ENCODE results near the gene POLR2F.

The POLR2F gene

DNA sequence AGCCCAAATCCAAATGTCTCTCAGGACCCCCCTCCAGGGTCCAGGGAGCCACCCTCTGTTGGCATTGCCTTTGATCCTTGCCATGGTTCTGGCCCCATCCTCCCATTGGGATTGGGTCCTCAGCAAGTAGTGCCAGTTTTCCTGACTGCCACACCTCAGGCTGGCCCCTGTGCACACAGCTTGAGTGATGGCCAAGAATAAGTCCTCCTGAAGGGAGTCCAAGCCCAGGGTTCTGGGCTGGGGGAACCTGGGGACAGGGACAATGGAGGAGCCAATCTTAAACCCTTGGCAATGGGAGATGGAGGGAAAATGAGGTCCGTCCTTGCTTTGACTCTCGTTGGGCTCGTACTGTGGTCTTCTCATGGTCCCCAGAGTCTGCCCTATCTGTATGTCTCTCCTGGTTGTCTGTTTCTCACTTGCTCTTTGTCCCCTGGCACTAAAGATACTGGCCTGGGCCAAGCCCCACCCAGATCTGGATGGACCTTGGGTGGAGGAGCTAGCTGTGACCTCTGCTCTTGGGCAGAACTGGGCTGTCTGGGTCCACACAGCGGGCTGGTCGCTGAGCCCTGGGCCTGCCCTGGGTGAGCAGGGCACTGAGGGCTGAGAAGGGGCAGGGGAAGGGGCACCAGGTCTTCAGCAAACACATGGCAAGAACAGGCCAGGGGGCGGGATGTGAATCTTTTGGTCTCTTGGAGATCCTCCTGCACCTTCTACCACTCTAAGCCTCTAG is 27.9 kb downstream of the POLR2F start:
- no peak overlapping the region for H3K4me3 ChIP-seq (ENCODE audit: low read depth, low read length)

DNA sequence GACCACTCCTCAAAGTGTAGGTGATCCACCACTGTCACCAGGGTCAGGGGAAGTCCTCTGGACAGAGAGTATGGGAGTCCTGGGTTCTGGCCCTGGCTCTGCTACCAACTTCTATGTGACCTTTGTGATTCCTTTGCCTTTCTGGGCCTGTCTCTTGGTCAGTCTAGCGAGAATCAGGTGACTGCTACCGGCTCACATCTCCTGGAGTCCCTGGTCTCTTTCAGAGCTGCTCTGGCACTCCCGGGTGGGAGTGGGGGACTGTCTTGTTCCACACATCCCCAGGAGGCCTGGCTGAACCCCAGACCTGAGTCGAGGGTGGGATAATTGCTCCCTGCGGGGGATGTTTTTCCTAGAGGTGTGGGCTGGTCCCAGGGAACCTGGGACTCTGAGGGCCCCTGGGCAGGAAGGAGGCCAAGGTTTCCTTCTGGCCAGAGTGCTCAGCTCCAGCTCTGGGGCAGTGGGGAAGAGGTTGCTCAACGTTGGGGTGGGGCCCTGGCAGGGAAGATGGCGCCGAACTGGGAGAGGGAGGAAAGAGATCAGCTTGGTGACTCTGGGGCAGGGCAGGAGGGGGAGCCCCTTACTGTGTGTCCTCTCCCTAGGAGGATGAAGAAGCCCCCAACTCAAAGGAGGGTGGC is 28.8 kb downstream of the POLR2F start:
- no peak overlapping the region for H3K4me3 ChIP-seq (ENCODE audit: low read depth, low read length)

DNA sequence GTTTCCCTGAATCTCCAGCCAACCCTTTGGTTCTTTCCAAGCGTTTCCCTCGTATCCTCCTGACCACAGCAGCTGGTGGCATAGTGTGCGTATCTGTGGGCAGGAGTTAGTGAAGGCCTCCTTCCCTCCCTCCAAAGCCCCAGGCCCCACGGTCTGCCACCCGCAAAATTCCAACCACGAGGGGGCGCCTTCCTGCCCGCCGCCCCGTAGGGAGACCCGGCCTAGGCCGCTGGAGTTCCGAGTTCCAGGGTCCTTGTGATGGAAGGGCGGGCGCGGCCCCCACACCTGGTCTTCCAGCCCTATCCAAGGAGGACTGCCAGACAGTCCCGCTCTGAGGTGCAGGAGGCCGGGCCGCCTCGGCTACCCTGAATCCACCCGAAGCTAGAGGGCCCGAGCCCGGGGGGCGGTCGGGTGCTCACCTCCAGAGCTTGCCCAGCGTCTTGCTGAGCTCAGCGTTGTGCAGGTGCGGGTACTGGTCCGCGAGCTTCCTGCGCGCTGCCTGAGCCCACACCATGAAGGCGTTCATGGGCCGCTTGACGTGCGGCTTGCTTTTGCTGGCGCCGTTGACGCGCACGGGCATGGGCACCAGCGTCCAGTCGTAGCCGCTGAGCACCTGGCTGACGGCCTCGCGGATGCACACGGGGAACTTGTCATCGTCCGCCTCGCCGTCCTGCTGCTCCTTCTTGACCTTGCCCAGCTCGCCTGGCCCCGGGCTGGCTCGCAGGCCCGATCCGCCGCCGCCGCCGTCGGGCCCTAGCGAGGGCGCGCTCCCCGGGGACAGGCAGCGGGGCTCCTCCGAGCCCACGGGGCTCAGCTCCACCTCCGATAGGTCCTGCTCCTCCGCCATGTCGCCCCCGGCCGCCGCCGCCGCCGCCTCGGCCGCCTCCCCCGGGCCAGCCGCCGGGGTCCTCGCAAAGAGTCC is 29.7 kb downstream of the POLR2F start:
- H3K4me3 ChIP-seq (ENCODE audit: low read depth, low read length): no peak overlapping the region

DNA sequence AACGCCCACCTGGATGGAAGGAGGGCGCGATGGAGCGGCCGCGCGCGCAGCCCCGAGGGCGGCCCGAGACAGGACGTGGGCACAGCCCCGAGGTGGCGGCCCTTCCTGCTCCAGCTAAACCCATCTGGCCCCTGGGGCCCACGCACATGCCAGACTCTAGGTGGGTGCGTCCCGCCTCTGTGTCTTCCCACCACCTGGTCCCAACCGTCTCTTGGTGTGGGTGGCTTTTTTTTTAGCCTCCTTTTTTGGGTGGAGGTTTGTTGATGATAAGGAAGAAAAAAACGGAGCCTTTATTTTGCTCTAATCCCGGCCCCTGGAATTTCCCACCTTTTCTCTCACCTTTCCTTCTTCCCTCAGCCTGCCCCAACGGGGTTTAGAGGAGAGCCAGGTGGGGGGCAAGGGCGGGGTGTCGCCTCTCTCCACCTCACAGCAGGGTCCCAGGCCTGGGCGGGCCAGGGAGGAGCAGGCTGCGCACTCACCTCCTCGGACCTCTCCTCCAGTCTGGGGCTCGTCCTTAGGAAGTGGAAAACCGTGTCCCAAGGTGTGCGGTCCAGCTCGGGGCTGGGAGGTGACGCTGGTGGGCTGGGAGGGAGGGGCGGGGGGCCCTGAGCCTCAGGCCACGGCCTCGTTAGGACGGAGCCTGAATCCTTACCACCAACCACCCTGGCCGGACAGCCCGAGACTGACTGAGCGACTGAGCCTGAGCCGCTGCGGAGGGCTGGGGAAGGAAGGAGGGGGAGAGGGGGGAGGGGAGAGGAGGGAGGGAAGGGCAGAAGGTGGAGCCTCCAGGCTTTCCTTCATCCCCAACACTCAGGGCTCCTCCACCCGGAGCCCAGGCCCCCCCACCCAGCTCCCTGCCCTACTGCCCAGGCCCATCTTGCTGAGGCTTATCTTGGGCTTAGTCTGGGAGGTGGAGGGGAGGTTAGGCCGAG is 30.6 kb downstream of the POLR2F start, which contains the start of gene SOX10:
TSS of gene SOX10 (minus strand) at position 696 of the 932 bp plus-strand sequence. CDS start 771 bp downstream, outside the sequence.
- no peak within 1 kb of the TSS for H3K4me3 ChIP-seq (ENCODE audit: low read depth, low read length)

DNA sequence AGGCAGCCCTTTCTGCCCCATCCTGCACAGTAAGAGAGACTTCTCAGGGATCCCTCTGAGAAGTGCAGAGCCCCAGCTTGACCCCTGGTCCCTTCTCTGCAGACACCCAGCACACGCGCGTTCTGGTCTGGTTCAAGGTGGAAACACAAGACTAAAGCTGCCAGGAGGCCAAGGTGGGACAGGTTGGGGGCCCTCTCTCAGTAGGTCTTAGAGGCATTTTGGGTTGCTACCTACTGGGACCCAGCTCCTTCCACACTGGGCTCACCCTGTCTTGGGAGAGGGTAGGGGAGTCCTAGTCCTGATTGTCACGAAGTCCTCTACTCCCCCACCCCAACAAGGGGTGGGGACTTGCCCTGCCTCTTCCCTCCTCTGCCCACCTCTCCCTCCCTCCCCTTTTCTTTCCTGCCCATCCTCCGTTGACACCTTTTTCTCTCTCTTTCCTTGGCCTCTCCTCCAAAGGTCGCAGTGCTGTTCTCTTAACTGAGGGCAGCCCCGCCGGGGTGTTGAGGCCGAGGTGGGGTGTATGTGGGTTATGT is 31.6 kb downstream of the POLR2F start:
- no peak overlapping the region for H3K4me3 ChIP-seq (ENCODE audit: low read depth, low read length)

DNA sequence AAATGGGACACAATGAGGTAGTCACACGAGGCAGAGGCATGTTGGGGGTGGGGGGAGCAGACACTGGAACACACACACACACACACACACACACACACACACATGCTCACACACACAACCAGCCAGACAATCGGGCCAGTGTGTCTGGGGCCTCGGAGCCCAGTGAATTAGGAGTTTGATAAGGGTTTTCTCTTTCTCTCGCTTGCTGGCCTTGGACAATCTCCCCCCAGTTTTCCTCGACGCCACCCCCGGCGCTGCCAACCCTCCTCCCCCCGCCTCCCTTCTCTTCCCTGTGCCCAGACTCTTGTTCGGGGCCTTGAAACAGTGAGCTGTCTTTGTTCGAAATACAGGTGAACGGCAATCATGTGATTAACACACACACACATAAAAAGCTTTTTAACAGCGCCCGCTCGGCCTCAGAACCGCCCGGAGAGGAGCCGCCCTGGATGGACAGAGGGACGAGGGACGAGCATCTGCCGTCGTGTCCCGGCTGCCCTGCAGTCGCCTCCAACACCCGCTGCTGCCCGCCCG is 32.3 kb downstream of the POLR2F start:
- no peak overlapping the region for H3K4me3 ChIP-seq (ENCODE audit: low read depth, low read length)

DNA sequence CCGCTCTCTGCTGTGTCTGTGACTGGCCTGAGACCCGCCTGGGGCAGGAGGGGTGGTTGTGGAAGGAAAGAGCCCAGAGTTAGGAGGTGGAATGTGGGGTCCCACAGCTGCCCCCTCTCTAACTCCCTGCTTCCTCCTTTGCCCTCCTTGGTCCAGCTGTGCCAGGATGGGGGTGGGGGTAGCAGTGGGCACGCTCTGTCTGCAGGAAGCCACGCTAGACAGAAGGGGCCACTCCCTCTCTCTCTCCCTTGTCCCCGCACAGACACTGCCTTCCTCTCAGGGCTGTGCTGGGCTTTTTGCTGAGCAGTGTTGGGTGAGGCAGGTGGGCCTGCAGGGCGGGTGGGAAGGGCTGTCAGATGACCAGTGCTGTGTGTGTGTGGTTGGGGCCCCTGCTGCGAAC is 32.9 kb downstream of the POLR2F start:
- no peak overlapping the region for H3K4me3 ChIP-seq (ENCODE audit: low read depth, low read length)

DNA sequence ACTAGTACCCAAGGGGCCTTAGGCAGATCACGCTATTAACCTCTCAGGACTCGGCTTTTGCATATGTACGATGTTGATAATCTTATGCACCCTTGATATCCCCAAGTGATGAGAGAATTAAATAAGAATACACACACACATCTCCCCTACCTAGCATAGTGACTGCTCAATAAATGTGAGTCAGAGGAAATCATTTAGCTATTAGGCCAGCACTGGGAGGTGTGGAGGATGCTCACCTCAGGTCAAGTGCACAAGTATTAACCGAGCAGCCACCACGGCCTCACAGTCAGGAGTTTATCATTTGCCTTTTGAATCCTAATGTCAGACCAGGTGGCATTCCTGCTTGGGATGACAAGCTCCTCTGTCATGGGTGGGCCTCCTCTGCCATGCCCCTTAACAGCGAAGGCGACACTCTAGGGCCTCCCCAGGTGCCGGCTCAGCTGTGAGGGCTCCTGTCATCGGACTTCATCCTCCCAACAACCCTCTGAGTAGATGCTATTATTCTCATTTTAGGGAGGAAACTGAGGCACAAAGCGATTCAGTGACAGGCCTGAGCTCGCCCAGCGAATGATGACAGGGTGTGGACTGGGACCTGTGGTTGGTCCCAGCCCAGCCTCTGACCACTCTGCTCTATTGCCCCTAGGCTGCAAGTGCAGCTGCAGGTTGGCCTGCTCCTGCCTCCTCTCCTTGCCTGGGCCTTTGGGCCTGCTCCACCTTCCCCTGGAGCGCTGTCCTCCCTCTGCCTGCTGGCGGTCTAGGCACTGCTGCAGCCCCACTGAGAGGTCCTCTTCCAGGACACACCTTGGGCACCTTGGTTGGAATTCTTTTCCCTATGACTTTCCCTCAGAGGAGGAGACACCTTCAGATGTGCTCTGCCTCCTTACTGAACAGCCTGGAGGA is 35.9 kb downstream of the POLR2F start:
- H3K4me3 ChIP-seq (ENCODE audit: low read depth, low read length): no peak overlapping the region

DNA sequence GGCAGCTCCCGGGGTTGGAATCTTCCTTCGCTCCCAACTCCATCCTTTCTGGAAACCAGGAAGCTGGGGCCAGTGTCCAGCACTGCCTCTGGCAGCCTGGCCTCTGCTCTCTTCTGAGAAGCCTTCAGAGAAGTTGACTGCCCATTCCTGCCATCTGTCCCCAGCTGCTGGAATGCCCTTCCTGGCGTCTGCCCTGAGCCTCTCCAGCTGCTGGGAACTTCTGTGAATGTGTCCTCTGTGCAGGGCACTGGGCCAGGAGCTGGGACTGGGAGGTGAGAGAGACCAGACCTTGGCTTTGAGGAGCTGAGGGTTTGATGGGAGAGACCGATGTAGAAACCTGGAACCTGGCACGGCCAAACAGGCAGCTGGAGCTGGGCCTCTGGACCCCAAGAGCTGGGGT is 36.8 kb downstream of the POLR2F start:
- H3K4me3 ChIP-seq (ENCODE audit: low read depth, low read length): no peak overlapping the region

DNA sequence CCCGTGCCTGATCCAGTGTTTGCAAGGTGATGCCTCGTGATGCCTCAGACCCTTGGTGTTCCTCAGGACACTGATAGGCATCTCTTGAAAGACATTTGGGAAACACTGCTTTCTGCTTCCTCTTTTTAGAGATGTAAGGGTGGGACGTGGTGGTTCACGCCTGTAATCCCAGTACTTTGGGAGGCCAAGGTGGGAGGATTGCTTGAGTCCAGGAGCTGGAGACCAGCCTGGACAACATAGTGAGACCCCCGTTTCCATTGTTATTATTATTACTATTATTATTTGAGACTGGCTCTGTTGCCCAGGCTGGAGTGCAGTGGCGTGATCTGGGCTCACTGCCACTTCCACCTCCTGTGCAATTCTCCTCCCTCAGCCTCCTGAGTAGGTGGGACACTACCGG is 37.4 kb downstream of the POLR2F start:
- H3K4me3 ChIP-seq (ENCODE audit: low read depth, low read length): no peak overlapping the region

DNA sequence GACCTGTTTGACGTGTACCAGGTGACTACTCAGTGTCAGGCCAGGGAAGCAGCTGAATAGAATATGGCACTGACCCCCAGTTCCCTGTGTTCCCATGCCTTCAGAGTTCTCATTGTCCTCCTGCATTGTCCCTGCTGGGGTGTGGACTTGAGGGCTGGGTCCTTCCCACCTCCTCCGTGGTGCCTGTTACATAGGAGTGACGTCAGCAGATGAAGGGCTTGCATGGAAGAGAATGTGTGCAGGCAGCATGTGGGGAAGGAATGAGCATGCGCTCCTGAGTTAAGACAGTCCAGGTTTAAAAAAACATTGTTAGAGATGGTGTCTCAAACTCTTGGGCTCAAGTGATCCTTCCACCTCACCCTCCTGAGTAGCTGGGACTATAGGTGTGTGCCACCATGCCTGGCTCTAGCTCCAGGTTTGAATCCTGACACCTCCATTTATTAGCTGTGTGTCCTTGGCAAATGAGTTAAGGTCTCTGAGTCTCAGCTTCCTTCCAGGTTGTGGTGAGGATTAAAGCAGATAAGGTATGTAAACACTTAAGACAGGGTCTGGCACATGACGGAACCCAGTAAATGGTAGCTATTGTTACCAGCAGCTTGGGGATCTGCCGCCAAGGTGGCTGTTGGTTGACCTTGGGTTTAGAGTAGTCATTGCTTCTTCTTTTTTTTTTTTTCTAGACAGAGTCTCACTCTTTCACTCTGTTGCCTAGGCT is 38.4 kb downstream of the POLR2F start:
- no peak overlapping the region for H3K4me3 ChIP-seq (ENCODE audit: low read depth, low read length)

DNA sequence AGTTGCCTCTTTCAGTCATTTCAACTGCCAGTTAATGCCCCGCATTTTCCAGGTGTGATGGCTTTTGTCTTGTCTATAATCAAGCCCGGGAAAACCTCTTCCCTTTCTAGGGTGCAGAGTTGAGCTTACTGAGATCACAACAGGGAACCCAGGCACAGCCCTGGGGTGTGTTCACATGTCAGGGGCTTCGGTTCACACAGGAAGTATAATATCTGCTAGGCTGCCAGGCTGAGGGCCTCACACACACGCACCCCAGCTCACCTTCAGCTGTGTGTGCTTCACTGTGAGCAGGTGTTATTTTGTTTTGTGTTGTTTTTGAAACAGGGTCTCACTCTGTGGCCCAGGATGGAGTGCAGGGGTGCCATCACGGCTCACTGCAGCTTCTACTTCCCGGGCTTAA is 40.5 kb downstream of the POLR2F start:
- H3K4me3 ChIP-seq (ENCODE audit: low read depth, low read length): no peak overlapping the region

DNA sequence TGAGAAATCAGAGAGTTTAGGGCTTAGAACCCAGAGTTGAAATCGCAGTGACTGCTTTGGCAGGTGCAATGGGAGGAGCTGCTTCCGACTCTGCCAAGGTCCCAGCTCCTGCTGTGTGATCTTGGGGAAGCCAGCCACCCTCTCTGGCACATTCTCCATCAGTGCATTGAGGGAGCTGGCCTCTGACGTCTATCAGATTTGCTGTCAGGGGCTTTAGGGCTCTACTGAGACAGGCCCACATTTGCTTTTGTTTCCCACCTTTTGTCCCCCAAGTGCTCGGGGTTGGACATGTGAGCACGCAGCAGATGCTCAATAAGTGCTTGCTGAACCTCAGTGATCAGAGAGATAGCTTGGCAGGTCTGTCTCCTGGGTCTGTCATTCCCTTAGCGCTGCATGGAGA is 41.5 kb downstream of the POLR2F start:
- no peak overlapping the region for H3K4me3 ChIP-seq (ENCODE audit: low read depth, low read length)

DNA sequence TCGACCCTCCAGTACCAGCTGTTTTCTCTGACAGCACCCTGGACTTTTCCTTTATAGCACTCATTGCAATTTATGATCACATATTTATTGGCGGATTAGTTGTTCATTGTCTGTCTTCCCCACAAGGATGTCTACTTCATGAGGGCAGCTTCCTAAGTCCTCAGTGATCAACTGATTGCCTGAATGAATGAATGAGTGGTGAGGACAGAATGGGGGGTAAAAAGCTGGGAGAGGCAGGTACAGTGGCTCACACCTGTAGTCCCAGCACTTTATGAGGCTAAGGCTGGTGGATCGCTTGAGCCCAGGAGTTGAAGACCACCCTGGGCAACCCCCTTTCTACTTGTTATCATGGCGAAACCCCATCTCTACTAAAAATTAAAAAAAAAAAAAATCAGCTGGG is 42.0 kb downstream of the POLR2F start:
- H3K4me3 ChIP-seq (ENCODE audit: low read depth, low read length): no peak overlapping the region

DNA sequence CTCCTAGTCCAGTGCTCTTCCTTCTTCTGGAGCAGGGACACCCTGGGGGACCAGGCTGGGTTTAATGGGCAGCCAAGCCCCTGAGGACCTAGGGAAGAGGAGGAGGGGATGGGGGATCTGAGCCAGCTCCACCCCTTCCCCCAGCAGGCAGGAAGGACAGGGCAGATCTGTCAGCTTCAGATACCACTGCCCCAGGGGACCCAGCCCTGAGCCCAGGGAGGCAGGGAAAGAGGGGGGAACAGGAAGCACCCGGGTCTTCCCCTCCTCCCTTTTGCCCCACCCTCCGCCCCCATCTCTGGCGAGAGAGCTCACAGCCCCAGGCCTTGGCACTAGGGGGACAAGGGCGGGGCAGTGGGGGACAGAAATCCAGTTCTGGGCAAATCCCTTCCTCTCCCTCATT is 42.6 kb downstream of the POLR2F start:
- no peak overlapping the region for H3K4me3 ChIP-seq (ENCODE audit: low read depth, low read length)

DNA sequence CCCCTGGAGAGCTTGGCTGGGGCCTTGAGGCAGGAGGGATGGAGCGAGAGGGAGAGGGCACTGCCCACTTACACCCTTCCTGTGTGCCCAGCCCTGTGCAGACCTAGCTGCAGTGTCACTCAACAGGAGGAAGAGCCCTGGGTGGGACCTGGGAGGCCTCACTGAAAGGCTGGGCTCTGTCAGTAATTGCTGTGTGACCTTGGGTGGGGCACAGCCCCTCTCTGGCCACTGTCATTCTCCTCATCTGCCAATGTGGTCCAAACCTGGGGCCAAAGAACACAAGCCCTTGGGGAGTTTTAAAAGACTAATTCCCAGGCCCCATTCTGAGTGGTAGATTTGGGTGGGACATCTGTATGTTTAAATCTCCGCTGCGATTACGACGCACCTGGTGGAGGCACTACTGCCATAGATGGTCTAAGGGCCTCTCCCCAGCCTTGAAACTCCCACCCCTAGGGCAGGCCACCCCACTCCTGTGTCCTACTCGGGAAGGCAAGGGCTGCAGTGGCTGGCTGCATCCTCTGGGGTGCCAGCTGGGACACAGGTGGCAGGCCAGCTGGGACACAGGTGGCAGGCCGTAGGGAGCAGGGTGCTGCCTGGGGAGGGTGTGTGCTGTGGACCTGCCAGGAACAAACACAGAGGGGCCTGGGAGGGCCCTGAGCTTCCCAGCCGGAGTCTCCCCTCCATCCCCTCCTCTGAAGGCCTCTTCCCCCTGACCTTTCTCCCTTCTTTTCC is 43.2 kb downstream of the POLR2F start:
- no peak overlapping the region for H3K4me3 ChIP-seq (ENCODE audit: low read depth, low read length)

DNA sequence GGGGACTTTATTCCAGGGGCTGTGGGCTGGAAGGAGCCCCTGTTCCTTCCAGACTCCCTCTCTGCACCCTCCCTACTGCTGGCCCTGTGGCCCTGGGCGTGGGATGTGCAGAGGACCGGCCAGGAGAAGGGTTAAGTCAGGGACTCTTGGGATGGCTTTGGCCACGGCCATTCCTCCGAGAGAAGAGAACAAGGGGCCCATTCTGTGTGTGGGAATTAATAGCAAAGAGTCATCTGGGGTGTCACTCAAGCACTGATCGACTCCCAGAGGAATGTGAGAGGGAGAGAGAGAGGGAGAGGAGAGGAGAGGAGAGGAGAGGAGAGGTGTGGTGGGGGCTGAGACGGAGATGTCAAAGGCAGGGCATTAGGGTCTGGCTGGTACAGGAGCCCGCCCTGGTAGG is 45.0 kb downstream of the POLR2F start:
- H3K4me3 ChIP-seq (ENCODE audit: low read depth, low read length): no peak overlapping the region

DNA sequence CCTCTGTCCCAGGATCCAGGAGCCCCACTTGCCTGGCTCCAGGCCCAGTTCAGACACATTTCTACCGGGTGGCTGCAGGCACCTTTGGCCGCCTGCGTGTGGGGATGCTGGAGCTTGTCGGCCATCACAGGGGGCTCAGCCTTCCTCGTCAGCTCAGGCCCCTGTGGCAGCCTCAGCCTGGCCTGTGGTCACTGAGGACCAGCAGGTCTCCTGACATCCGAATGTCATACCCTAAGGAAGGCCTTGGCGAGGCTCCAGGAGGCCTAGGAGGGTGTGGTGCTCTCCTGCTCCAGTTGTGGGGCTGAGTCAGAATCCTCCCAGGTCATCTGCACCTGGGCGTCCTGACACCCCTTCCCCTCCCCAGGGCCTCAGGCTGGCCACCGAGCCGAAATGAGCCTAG is 45.7 kb downstream of the POLR2F start:
- H3K4me3 ChIP-seq (ENCODE audit: low read depth, low read length): no peak overlapping the region

Data from iPS-11a (cell line).